HepG2 (cell line): ENCODE results near the gene SYT8.

Experiments
- AGO1 ChIP-seq: fragments of 200-400 bp; formaldehyde crosslinking; IDR thresholded peaks from 2 replicates; pipeline ENCODE4 v1.6.1; 2017; ENCODE audit warnings: mild to moderate bottlenecking, low read depth, low read length, moderate library complexity; ENCODE audit not compliant: poor library complexity, severe bottlenecking
- GABPA ChIP-seq, 2 experiments: IDR thresholded peaks; 2 replicates each; pipeline ENCODE4 v1.6.1; 2011 to 2016; ENCODE audit warnings: low read depth in 2 of 2, low read length in 1 of 2, missing biosample characterization in 1 of 2, missing genetic modification characterization in 1 of 2
- HHEX ChIP-seq: IDR thresholded peaks from 2 replicates; pipeline ENCODE4 v1.6.1; 2016; ENCODE audit warnings: control low read depth
- PBX3 ChIP-seq: sonication (generic); formaldehyde crosslinking; IDR thresholded peaks from 2 replicates; pipeline ENCODE4 v1.8.1; 2023; ENCODE audit warnings: missing genetic modification reagents, inconsistent platforms, borderline replicate concordance
- PHF8 ChIP-seq: sonication (generic); formaldehyde crosslinking; IDR thresholded peaks from 2 replicates; pipeline ENCODE4 v1.5.0; 2020; ENCODE audit warnings: missing genetic modification reagents
- SATB2 ChIP-seq: sonication (generic); formaldehyde crosslinking; IDR thresholded peaks from 2 replicates; pipeline ENCODE4 v1.5.0; 2020; ENCODE audit warnings: missing genetic modification reagents
- TEF ChIP-seq: sonication (generic); formaldehyde crosslinking; IDR thresholded peaks from 2 replicates; pipeline ENCODE4 v1.5.0; 2020; ENCODE audit warnings: missing genetic modification reagents

- TF ChIP-seq GABPA (IDR thresholded peaks at IDR 0.05; ENCODE audit: low read depth, low read length) = no peak
- no peak for TF ChIP-seq GABPA (CRISPR knock-in tag; IDR thresholded peaks at IDR 0.05; ENCODE audit: low read depth)
- no peak for TF ChIP-seq TEF (CRISPR knock-in tag)
- no peak for TF ChIP-seq PBX3 (CRISPR knock-in tag)
- no peak for TF ChIP-seq AGO1
- TF ChIP-seq SATB2 = no peak
- no peak for TF ChIP-seq HHEX (CRISPR knock-in tag)
- no peak for TF ChIP-seq PHF8 (CRISPR knock-in tag)
Measured at GRCh38 chr11:1832920-1833295, 1.9 kb upstream of the SYT8 start.
